HCT116 (cell line): ENCODE results near the gene PARP8. TPM values are rescaled to one million over a fixed set of nuclear protein-coding genes. Genes with fewer than 3 reads are reported as not detected.

Experiments used
- ATAC-seq: fragments of 200-7000 bp; cut with Tn5 transposase; 2 replicates; pipeline ENCODE4 v1.9.1; 2020; ENCODE audit warnings: mild to moderate bottlenecking, moderate library complexity
- BruUV-seq: library from RNA; stranded (reverse); fragments of 400-500 nt; replicated peaks from 2 replicates; lab custom pipeline; 2021; lab: Mats Ljungman, UMichigan
- CTCF ChIA-PET: fragments of 300-600 bp; sonication (Branson Sonifier 250); formaldehyde crosslinking; loops from one replicate; lab custom pipeline; 2021; ENCODE audit warnings: antibody characterized with exemption; lab: Charles Lee
- POLR2A ChIA-PET: fragments of 300-600, 350-600 bp; sonication (Branson Sonifier 250); formaldehyde crosslinking; loops from one replicate; lab custom pipeline; 2021; ENCODE audit warnings: antibody characterized with exemption; lab: Charles Lee
- RAD21 ChIA-PET, 2 experiments: fragments of 300-600 bp; sonication (Branson Sonifier 250); formaldehyde crosslinking; loops; one replicate each; lab custom pipeline; 2023; ENCODE audit warnings: low total read pairs in 2 of 2; ENCODE audit not compliant: uncharacterized antibody in 2 of 2, unreplicated experiment in 2 of 2, low non-redundant PET in 1 of 2; lab: Charles Lee
- DNase-seq: peaks from one replicate; pipeline ENCODE4 v3.0.0-alpha.2; 2010; ENCODE audit warnings: low read depth, low spot score
- H2AFZ ChIP-seq: fragments of 200-600 bp; shearing (Covaris generic), sonication (generic); 2 replicates; pipeline ENCODE4 v1.6.1; 2017; ENCODE audit warnings: low read depth, mixed run types, mixed read lengths, antibody characterized with exemption, low read length; ENCODE audit not compliant: poor library complexity, severe bottlenecking
- H3K27ac ChIP-seq: 2 replicates; pipeline ENCODE4 v1.5.1; 2012; ENCODE audit warnings: low read depth, low read length
- H3K27me3 ChIP-seq: fragments of 200-600 bp; sonication (generic); 2 replicates; pipeline ENCODE4 v1.6.1; 2016; ENCODE audit warnings: mixed run types, low read length, mixed read lengths; ENCODE audit not compliant: insufficient read depth
- H3K36me3 ChIP-seq, 2 experiments: fragments of 200-500 bp in 1 of 2; fragments of 200-600 bp in 1 of 2; sonication (Bioruptor generic) in 1 of 2; sonication (generic) in 1 of 2; 2 replicates each; pipeline versions ENCODE4 v1.5.1 to v1.6.1; 2014 to 2016; ENCODE audit warnings: low read length in 2 of 2, inconsistent platforms in 1 of 2, mixed read lengths in 1 of 2, mixed run types in 1 of 2; ENCODE audit not compliant: insufficient read depth in 2 of 2, control insufficient read depth in 1 of 2
- H3K4me1 ChIP-seq, 2 experiments: fragments of 200-600 bp in 1 of 2; sonication (generic) in 1 of 2; 2 replicates each; pipeline versions ENCODE4 v1.5.1 to v1.6.1; 2012 to 2017; ENCODE audit warnings: low read length in 2 of 2, inconsistent platforms in 1 of 2, mild to moderate bottlenecking in 1 of 2, mixed read lengths in 1 of 2, mixed run types in 1 of 2, moderate library complexity in 1 of 2; ENCODE audit not compliant: insufficient read depth in 2 of 2, control insufficient read depth in 1 of 2
- H3K4me2 ChIP-seq: fragments of 200-600 bp; sonication (generic); 2 replicates; pipeline ENCODE4 v1.6.1; 2017; ENCODE audit warnings: mixed run types, low read length, mixed read lengths
- H3K4me3 ChIP-seq, 2 experiments: fragments of 200-600 bp in 1 of 2; sonication (generic) in 1 of 2; replicated peaks in 1 of 2; 2 replicates each; pipeline ENCODE4 v1.5.1; 2011 to 2016; ENCODE audit warnings: low read length in 2 of 2, control low read depth in 1 of 2, low read depth in 1 of 2, mild to moderate bottlenecking in 1 of 2, mixed read lengths in 1 of 2, mixed run types in 1 of 2
- H3K79me2 ChIP-seq: fragments of 200-600 bp; sonication (generic); 2 replicates; pipeline ENCODE4 v1.6.1; 2017; ENCODE audit warnings: mild to moderate bottlenecking, mixed run types, low read length, moderate library complexity, mixed read lengths; ENCODE audit not compliant: insufficient read depth
- H3K9ac ChIP-seq: fragments of 200-600 bp; sonication (generic); 2 replicates; pipeline ENCODE4 v1.6.1; 2016; ENCODE audit warnings: low read length, mixed read lengths
- H3K9me2 ChIP-seq: fragments of 200-600 bp; sonication (generic), shearing (Covaris generic); 2 replicates; pipeline ENCODE4 v1.6.1; 2017; ENCODE audit warnings: mixed run types, mild to moderate bottlenecking, moderate library complexity; ENCODE audit not compliant: insufficient read depth
- H3K9me3 ChIP-seq, 2 experiments: fragments of 200-500 bp in 1 of 2; fragments of 200-600 bp in 1 of 2; sonication (Bioruptor generic) in 1 of 2; sonication (generic) in 1 of 2; 2 replicates each; pipeline ENCODE4 v1.6.1; 2014 to 2017; ENCODE audit warnings: low read length in 2 of 2, mixed read lengths in 2 of 2, inconsistent platforms in 1 of 2, low read depth in 1 of 2, mild to moderate bottlenecking in 1 of 2, mixed run types in 1 of 2, moderate library complexity in 1 of 2; ENCODE audit not compliant: control insufficient read depth in 1 of 2, insufficient read depth in 1 of 2
- H4K20me1 ChIP-seq: fragments of 200-600 bp; sonication (generic), shearing (Covaris generic); 2 replicates; pipeline ENCODE4 v1.6.1; 2017; ENCODE audit warnings: mixed run types, mild to moderate bottlenecking, moderate library complexity; ENCODE audit not compliant: insufficient read depth
- CBX3 ChIP-seq: IDR thresholded peaks from 2 replicates; pipeline ENCODE4 v1.6.1; 2012; ENCODE audit warnings: low read depth
- CTCF ChIP-seq, 3 experiments: fragments of 200-600 bp in 1 of 3; sonication (generic) in 1 of 3; IDR thresholded peaks in 2 of 3; conservative IDR thresholded peaks in 1 of 3; 2 replicates each; pipeline ENCODE4 v1.5.1; 2012 to 2017; ENCODE audit warnings: low read depth in 2 of 3, low read length in 2 of 3, antibody characterized with exemption in 1 of 3, borderline replicate concordance in 1 of 3, control low read depth in 1 of 3, mild to moderate bottlenecking in 1 of 3, mixed read lengths in 1 of 3, mixed run types in 1 of 3, moderate library complexity in 1 of 3; ENCODE audit not compliant: insufficient read depth in 1 of 3
- EGR1 ChIP-seq: IDR thresholded peaks from 2 replicates; pipeline ENCODE4 v1.6.1; 2012; ENCODE audit warnings: low read depth
- ELF1 ChIP-seq: IDR thresholded peaks from 2 replicates; pipeline ENCODE4 v1.6.1; 2012; ENCODE audit warnings: low read depth, borderline replicate concordance
- EZH2phosphoT487 ChIP-seq: fragments of 200-600 bp; IDR thresholded peaks from 2 replicates; pipeline ENCODE4 v1.6.1; 2018; ENCODE audit warnings: antibody characterized with exemption, borderline replicate concordance
- RAD21 ChIP-seq: IDR thresholded peaks from 2 replicates; pipeline ENCODE4 v1.6.1; 2012; ENCODE audit warnings: low read depth, mild to moderate bottlenecking
- REST ChIP-seq: IDR thresholded peaks from 2 replicates; pipeline ENCODE4 v1.6.1; 2012; ENCODE audit warnings: low read depth
- SIN3A ChIP-seq: IDR thresholded peaks from 2 replicates; pipeline ENCODE4 v1.6.1; 2012; ENCODE audit warnings: low read depth
- SRF ChIP-seq: IDR thresholded peaks from 2 replicates; pipeline ENCODE4 v1.6.1; 2012; ENCODE audit warnings: low read depth
- ZBTB33 ChIP-seq: IDR thresholded peaks from 2 replicates; pipeline ENCODE4 v1.6.1; 2011; ENCODE audit warnings: mild to moderate bottlenecking, low read length, moderate library complexity; ENCODE audit not compliant: insufficient replicate concordance; ENCODE audit errors: extremely low read depth
- ZFX ChIP-seq: fragments of 450-650 bp; IDR thresholded peaks from 2 replicates; pipeline ENCODE4 v1.6.1; 2017
- intact Hi-C: fragments of 100-400 bp; cut with micrococcal nuclease; formaldehyde crosslinking; loops from 2 replicates; pipeline ENCODE4 v1.10.0; 2022
- total RNA-seq: library from RNA; stranded (reverse); gene quantifications from one replicate; pipeline ENCODE4 v1.2.1, GENCODE V29; 2021; ENCODE audit not compliant: unreplicated experiment
- TF ChIP-seq, protein P1 (sequence below): IDR thresholded peaks from 2 replicates; pipeline ENCODE4 v1.6.1; 2012

Gene PARP8
- total RNA-seq, 1 experiment from 2014 or later = 19.0 TPM

GRCh38 chr5:50727845-50728244 is 61.4 kb downstream of the PARP8 start:
- Histone ChIP-seq H3K27ac (no peak overlapping the region), H4K20me1 (no peaks in the 10 kb centered on the region), H3K36me3 (no peaks in the 10 kb centered on the region), H3K27me3 (no peaks in the 10 kb centered on the region), H3K9ac (no peak overlapping the region)
- ChIA-PET POLR2A (no interaction called here), RAD21 (no interaction called here)
- no TSS peak for BruUV-seq
- no peak for DNase-seq
- TF ChIP-seq RAD21 (no peak), ELF1 (no peak), CBX3 (no peak), ZBTB33 (no peak), CTCF (IDR thresholded peaks at IDR 0.05 in 2 of 3, conservative IDR thresholded peaks at IDR 0.05 in 1 of 3; ENCODE audit: borderline replicate concordance in 1 of 3, insufficient read depth in 1 of 3, low read depth in 2 of 3, low read length in 2 of 3) (no peak), EZH2phosphoT487 (no peak), EGR1 (no peak), SRF (no peak), SIN3A (no peak), ZFX (no peak), REST (no peak)
- TF ChIP-seq, protein P1, sequence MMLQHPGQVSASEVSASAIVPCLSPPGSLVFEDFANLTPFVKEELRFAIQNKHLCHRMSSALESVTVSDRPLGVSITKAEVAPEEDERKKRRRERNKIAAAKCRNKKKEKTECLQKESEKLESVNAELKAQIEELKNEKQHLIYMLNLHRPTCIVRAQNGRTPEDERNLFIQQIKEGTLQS = no peak
- TF ChIP-seq, all 23 proteins: peak for 0
- H3K9me2 ChIP-seq = no peaks in the 10 kb centered on the region
- H3K9me3 ChIP-seq = no peaks in the 10 kb centered on the region
- H3K79me2 ChIP-seq = no peaks in the 10 kb centered on the region
- no peak overlapping the region for H2AFZ ChIP-seq
- intact Hi-C loops = no loop called here
- 0 out of 4 replicates have a peak, but pooled peaks cover 0 to 3% of the 10 kb centered on the region in 2 experiments for H3K4me1 ChIP-seq
- CTCF ChIA-PET = interaction anchor here (1.4 kb wide), 1 partner anchor 23 kb away, joined by 3 read pairs; no protein-coding TSS in a partner anchor
- no peak overlapping the region for H3K4me2 ChIP-seq
- no peak for ATAC-seq
- H3K4me3 ChIP-seq = no peak overlapping the region
